WI38 (cell line): ENCODE data around the gene ARHGEF39.

Source experiments
- H3K4me3 ChIP-seq: 2 replicates; pipeline ENCODE4 v1.5.1; 2011; ENCODE audit warnings: low read depth, mild to moderate bottlenecking, control low read depth, low read length
- TF ChIP-seq, protein P1 (sequence below): IDR thresholded peaks from 2 replicates; pipeline ENCODE4 v1.5.1; 2012; ENCODE audit warnings: low read depth, mild to moderate bottlenecking, control low read depth, low read length

Gene ARHGEF39

DNA sequence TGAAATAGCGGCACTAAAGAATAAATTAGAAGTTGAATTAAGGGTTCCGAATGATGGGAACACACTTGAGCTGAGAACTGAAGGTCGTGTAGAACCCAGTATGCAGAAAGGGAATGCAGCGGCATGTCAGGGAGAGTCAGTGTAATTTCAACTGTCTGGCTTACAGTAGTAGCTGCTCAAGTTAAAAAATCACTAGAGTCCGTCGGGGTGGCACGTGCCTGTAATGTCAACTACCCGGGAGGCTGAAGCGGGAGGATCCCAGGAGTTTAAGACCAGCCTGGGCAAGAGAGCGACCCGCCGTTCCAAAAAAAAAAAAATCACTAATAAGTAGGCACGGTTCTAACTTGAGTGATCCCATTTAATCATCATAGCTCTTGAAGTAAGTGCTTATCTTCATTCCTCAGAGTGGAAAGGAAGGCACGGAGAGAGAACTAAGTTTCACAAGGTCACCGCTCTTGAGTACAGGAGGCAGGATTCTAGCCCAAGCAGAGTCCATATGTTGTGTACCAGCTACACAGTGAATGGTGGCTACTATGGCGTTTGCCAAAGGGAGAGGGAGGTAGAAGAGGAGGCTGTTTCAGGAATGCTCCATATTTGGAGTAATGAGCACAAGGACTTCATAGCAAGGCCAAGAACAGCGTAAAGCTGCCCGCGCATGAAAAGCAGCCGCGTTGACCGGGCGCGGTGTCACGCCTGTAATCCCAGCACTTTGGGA is 8.0 kb downstream of the ARHGEF39 start:
- peak overlapping the region; percentile 42 for H3K4me3 ChIP-seq
- TF ChIP-seq, protein P1, sequence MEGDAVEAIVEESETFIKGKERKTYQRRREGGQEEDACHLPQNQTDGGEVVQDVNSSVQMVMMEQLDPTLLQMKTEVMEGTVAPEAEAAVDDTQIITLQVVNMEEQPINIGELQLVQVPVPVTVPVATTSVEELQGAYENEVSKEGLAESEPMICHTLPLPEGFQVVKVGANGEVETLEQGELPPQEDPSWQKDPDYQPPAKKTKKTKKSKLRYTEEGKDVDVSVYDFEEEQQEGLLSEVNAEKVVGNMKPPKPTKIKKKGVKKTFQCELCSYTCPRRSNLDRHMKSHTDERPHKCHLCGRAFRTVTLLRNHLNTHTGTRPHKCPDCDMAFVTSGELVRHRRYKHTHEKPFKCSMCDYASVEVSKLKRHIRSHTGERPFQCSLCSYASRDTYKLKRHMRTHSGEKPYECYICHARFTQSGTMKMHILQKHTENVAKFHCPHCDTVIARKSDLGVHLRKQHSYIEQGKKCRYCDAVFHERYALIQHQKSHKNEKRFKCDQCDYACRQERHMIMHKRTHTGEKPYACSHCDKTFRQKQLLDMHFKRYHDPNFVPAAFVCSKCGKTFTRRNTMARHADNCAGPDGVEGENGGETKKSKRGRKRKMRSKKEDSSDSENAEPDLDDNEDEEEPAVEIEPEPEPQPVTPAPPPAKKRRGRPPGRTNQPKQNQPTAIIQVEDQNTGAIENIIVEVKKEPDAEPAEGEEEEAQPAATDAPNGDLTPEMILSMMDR, result no peak

DNA sequence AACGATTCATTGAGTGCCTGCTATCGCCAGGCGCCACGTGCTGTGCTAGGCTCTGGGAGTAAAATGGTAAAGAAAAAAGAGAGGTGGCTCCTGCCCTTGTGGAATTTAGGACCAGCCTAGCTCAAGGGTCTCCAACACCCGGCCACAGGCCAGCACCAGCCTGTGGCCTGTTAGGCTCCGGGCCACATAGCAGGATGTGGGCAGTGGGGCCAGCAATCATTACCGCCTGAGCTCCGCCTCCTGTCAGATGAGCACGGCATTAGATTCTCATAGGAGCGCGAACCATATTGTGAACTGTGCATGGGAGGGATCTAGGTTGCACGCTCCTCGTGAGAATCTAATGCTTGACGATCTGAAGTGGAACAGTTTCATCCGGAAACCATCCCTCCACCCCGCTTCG is 8.6 kb downstream of the ARHGEF39 start:
- TF ChIP-seq, protein P1, result no peak
- no peak overlapping the region for H3K4me3 ChIP-seq

DNA sequence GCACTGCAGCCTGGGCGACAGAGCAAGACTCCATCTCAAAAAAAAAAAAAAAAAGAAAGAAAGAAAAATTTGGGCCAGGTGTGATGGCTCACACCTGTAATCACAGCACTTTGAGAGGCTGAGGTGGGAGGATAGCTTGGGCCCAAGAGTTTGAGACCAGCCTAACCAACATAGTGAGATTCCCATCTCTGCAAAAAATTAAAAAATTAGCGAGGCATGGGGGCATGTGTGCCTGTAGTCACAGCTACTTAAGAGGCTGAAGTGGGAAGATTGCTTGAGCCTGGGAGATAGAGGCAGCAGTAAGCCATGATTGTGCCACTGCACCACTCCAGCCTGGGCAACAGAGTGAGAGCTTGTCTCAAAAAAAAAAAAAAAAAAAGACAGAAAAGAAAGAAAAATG is 11.4 kb downstream of the ARHGEF39 start:
- H3K4me3 ChIP-seq, result no peak overlapping the region
- TF ChIP-seq, protein P1, result no peak

DNA sequence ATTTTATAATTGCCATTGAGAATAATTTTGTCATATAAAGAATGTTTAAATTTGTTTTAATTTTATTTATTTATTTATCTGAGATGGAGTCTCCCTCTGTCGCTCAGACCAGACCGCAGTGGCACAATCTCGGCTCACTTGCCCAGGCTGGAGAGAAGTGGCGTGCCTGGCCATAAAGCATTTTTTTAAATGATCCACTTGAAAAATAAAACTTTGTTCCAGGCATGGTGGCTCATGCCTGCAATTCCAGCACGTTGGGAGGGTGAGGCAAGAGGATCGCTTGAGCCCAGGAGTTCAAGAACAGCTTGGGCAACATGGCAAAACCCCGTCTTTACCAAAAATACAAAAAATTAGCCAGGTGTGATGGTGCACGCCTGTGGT is 12.2 kb downstream of the ARHGEF39 start:
- H3K4me3 ChIP-seq, result no peak overlapping the region
- TF ChIP-seq, protein P1, result no peak

DNA sequence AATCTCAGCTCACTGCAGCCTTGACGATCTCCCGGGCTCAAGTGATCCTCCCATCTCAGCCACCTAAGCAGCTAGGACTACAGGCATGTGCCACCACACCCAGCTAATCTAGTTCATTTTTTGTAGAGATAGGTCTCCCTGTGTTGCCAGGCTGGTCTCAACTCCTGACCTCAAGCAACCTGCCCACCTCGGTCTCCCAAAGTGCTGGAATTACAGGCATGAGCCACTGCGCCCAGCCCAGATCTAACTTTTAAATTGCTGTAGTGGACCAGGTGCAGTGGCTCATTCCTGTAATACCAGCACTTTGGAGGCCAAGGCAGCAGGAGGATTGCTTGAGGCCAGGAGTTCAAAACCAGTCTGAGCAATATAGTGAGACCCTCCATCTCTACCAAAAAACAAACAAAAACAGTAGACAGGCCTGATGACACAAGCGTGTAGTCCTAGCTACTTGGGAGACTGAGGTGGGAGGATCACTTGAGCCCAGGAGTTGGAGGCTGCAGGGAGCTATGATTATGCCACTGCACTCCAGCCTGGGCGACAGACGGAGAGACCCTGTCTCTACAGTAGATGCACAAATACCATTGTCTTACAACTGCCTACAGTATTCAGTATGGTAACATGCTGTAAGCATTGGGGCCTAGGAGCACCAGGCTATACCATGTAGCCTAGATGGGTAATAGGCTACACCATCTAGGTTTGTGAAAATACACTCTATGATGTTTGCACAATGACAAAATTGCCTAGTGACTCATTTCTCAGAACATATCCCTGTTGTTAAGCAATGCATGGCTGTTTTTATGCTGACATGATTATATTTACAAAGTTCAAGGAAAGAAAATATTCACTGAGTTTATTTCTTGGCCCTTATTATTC is 12.8 kb downstream of the ARHGEF39 start:
- H3K4me3 ChIP-seq, result no peak overlapping the region
- TF ChIP-seq, protein P1, result no peak

DNA sequence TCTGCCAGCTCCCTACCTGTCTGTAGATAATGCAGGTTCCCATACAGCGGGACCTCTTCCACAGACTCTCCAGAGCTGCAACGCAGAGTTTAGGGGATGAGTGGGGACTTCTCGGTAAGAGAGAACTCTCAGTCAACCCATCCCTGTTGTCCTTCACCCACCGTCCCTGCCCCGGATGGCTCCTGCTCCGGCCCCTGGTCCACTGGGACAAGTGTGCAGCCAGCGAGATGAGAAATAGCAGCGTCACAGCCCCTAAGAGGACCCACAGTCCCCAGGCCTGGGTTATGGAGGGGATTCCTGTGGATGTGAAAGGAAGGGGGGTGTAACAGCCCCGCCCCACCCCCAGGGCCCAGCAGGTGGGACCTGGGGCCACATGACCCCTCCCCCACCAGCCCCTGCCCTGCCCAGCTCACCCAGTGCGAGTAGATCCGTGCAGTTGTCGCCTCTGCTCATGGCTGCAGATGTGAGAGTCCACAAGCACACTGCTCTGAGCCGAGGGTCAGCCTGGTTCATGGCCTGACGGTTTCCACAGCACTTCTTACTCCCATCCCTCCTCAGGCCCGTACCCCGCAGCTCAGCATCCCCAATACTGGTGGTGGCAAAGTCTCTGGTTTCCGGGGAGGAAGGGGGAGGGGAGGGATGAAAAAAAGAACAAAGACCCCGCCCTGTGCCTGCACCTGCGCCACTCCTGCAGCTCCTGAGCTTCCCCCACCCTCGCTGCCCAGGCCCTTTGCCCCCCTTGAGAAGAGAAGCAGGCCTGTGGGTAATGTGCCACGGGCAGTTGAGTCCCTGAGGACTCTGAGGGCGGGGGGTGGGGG is 14.4 kb downstream of the ARHGEF39 start, which contains the start of gene SIT1:
SIT1 (minus strand) TSS at position 591 of the 818 bp plus-strand sequence; CDS start at position 513, 78 bp downstream.
- H3K4me3 ChIP-seq, result no peak within 1 kb of the TSS
- TF ChIP-seq, protein P1, result no peak
